K562 (cell line): ENCODE measurements around the gene YIPF4. TPM values are rescaled to one million over a fixed set of nuclear protein-coding genes. Genes with fewer than 3 reads are reported as not detected.

ENCODE experiments used
- ELF4 ChIP-seq: fragments of 450-650 bp; formaldehyde crosslinking; IDR thresholded peaks from 2 replicates; pipeline ENCODE4 v1.4.0; 2022; ENCODE audit warnings: missing genetic modification characterization
- MAFG ChIP-seq: fragments of 450-650 bp; conservative IDR thresholded peaks from 2 replicates; pipeline ENCODE4 v1.6.1; 2016; ENCODE audit warnings: missing genetic modification characterization, missing compliant biosample characterization
- RREB1 ChIP-seq: fragments of 250-450 bp; sonication (Bioruptor Pico); IDR thresholded peaks from 2 replicates; pipeline ENCODE4 v1.4.0; 2020
- SRSF9 ChIP-seq: fragments of 200-400 bp; formaldehyde crosslinking; IDR thresholded peaks from 2 replicates; pipeline ENCODE4 v1.6.1; 2017; ENCODE audit warnings: low read depth, low read length, borderline replicate concordance
- TARDBP ChIP-seq: fragments of 450-650 bp; IDR thresholded peaks from 2 replicates; pipeline ENCODE4 v1.6.1; 2016
- ZEB2 ChIP-seq: fragments of 450-650 bp; IDR thresholded peaks from 2 replicates; pipeline ENCODE4 v1.6.1; 2016
- ZNF699 ChIP-seq: fragments of 250-450 bp; sonication (Bioruptor Pico); IDR thresholded peaks from 2 replicates; pipeline ENCODE4 v1.8.0; 2021; ENCODE audit warnings: mild to moderate bottlenecking, moderate library complexity; ENCODE audit not compliant: insufficient replicate concordance
- ZNF778 ChIP-seq: fragments of 450-650 bp; formaldehyde crosslinking; IDR thresholded peaks from 2 replicates; pipeline ENCODE4 v1.4.0; 2020; ENCODE audit warnings: mild to moderate bottlenecking, moderate library complexity
- polyA plus RNA-seq, 8 experiments: library from polyadenylated mRNA; depleted of rRNA in 4 of 8; stranded (reverse) in 5 of 8; unstranded in 3 of 8; fragments of >200 nt; fragmentation: Nextera tagmentation in 2 of 8; fragmentation: Illumina TruSeq in 1 of 8; extraction: Ambion mirVana in 2 of 8; extraction: Trizol in 1 of 8; gene quantifications; 2 replicates each; pipeline versions ENCODE4 v1.2.1 to v1.2.3, GENCODE V29; 2011 to 2014; ENCODE audit warnings: inconsistent platforms in 1 of 8, missing spikeins in 1 of 8
- total RNA-seq, 7 experiments: library from RNA; depleted of rRNA in 6 of 7; stranded (reverse); fragments of >200 nt in 6 of 7; fragmentation: Illumina TruSeq in 2 of 7; extraction: Trizol in 2 of 7; gene quantifications; 2 replicates each; pipeline versions ENCODE4 v1.2.1 to v1.2.3, GENCODE V29; 2011 to 2021; ENCODE audit warnings: low replicate concordance in 1 of 7
- TF ChIP-seq, protein P1 (sequence below): fragments of 200-600 bp; sonication (generic); IDR thresholded peaks from one replicate; pipeline ENCODE4 v1.6.1; 2012; ENCODE audit warnings: mild to moderate bottlenecking, low read depth, low read length, inconsistent platforms

Gene YIPF4
- total and polyA plus RNA-seq, 9 of the 15 experiments (the other 6 are each of a cell fraction or from before 2014, with no cell fraction given), result 4.9 to 46.9 (median 17.5) TPM

DNA sequence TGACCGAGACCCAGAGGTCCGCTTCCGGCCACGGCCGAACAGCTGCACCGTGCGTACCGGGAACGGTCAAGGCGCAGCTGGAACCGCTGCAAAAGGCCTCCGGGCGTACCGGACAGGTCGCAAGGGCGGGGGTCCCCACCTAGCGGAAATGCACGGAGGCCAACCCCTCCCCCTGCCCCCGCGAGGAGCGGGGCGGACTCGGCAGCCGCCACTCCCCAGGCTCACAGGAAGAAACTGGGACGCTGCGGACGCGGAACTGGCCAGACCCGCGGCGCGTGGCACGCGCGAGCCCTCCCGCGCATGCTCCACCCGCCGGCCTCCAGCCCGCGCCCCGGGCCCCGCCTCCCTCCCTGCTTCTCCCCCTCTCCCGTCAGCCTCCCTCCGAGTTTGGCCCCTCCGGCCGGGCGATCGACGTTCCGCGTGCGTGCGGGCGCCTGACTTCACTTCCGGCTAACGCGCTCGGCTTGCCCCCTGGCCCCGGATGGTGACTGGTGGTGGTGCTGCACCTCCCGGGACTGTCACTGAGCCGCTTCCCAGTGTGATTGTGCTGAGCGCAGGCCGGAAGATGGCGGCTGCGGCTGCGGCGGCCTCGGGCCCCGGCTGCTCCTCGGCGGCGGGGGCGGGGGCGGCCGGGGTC, 79.1 kb downstream of the YIPF4 start, which contains the start of gene BIRC6 (continued):
- TF ChIP-seq, protein P1, sequence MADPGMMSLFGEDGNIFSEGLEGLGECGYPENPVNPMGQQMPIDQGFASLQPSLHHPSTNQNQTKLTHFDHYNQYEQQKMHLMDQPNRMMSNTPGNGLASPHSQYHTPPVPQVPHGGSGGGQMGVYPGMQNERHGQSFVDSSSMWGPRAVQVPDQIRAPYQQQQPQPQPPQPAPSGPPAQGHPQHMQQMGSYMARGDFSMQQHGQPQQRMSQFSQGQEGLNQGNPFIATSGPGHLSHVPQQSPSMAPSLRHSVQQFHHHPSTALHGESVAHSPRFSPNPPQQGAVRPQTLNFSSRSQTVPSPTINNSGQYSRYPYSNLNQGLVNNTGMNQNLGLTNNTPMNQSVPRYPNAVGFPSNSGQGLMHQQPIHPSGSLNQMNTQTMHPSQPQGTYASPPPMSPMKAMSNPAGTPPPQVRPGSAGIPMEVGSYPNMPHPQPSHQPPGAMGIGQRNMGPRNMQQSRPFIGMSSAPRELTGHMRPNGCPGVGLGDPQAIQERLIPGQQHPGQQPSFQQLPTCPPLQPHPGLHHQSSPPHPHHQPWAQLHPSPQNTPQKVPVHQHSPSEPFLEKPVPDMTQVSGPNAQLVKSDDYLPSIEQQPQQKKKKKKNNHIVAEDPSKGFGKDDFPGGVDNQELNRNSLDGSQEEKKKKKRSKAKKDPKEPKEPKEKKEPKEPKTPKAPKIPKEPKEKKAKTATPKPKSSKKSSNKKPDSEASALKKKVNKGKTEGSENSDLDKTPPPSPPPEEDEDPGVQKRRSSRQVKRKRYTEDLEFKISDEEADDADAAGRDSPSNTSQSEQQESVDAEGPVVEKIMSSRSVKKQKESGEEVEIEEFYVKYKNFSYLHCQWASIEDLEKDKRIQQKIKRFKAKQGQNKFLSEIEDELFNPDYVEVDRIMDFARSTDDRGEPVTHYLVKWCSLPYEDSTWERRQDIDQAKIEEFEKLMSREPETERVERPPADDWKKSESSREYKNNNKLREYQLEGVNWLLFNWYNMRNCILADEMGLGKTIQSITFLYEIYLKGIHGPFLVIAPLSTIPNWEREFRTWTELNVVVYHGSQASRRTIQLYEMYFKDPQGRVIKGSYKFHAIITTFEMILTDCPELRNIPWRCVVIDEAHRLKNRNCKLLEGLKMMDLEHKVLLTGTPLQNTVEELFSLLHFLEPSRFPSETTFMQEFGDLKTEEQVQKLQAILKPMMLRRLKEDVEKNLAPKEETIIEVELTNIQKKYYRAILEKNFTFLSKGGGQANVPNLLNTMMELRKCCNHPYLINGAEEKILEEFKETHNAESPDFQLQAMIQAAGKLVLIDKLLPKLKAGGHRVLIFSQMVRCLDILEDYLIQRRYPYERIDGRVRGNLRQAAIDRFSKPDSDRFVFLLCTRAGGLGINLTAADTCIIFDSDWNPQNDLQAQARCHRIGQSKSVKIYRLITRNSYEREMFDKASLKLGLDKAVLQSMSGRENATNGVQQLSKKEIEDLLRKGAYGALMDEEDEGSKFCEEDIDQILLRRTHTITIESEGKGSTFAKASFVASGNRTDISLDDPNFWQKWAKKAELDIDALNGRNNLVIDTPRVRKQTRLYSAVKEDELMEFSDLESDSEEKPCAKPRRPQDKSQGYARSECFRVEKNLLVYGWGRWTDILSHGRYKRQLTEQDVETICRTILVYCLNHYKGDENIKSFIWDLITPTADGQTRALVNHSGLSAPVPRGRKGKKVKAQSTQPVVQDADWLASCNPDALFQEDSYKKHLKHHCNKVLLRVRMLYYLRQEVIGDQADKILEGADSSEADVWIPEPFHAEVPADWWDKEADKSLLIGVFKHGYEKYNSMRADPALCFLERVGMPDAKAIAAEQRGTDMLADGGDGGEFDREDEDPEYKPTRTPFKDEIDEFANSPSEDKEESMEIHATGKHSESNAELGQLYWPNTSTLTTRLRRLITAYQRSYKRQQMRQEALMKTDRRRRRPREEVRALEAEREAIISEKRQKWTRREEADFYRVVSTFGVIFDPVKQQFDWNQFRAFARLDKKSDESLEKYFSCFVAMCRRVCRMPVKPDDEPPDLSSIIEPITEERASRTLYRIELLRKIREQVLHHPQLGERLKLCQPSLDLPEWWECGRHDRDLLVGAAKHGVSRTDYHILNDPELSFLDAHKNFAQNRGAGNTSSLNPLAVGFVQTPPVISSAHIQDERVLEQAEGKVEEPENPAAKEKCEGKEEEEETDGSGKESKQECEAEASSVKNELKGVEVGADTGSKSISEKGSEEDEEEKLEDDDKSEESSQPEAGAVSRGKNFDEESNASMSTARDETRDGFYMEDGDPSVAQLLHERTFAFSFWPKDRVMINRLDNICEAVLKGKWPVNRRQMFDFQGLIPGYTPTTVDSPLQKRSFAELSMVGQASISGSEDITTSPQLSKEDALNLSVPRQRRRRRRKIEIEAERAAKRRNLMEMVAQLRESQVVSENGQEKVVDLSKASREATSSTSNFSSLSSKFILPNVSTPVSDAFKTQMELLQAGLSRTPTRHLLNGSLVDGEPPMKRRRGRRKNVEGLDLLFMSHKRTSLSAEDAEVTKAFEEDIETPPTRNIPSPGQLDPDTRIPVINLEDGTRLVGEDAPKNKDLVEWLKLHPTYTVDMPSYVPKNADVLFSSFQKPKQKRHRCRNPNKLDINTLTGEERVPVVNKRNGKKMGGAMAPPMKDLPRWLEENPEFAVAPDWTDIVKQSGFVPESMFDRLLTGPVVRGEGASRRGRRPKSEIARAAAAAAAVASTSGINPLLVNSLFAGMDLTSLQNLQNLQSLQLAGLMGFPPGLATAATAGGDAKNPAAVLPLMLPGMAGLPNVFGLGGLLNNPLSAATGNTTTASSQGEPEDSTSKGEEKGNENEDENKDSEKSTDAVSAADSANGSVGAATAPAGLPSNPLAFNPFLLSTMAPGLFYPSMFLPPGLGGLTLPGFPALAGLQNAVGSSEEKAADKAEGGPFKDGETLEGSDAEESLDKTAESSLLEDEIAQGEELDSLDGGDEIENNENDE, result no peak
- TF ChIP-seq TARDBP (no peak), ZNF699 (no peak), RREB1 (CRISPR knock-in tag) (no peak), ZEB2 (no peak), ELF4 (CRISPR knock-in tag) (no peak), MAFG (no peak), SRSF9 (no peak), ZNF778 (CRISPR knock-in tag) (no peak)
